Cardiac muscle cell (in vitro differentiated cells and primary cell): Measurements from ENCODE around the gene PEMT. TPM values are rescaled to one million over a fixed set of nuclear protein-coding genes. Genes with fewer than 3 reads are reported as not detected.

Experiments used
- DNase-seq, 2 donors: peaks; one replicate each; pipeline versions ENCODE4 v3.0.0 to v3.0.0-alpha.2; 2010 to 2017; ENCODE audit warnings: low read depth in 1 of 2, low spot score in 1 of 2
- H3K27ac ChIP-seq: fragments of 200-600 bp; sonication (generic); 2 replicates; pipeline ENCODE4 v1.5.1; 2016
- H3K27me3 ChIP-seq: fragments of 200-600 bp; sonication (generic); 2 replicates; pipeline ENCODE4 v1.6.0; 2016; ENCODE audit warnings: control low read depth
- H3K36me3 ChIP-seq: fragments of 200-600 bp; sonication (generic); 2 replicates; pipeline ENCODE4 v1.5.1; 2016; ENCODE audit warnings: control low read depth
- H3K4me1 ChIP-seq: fragments of 200-600 bp; sonication (generic); 2 replicates; pipeline ENCODE4 v1.8.1; 2017; ENCODE audit warnings: low read depth, mild to moderate bottlenecking, mixed run types
- H3K4me3 ChIP-seq: fragments of 200-600 bp; sonication (generic); 2 replicates; pipeline ENCODE4 v1.5.1; 2016; ENCODE audit warnings: mild to moderate bottlenecking
- H3K9me3 ChIP-seq: fragments of 200-600 bp; sonication (generic); 2 replicates; pipeline ENCODE4 v1.5.1; 2017; ENCODE audit warnings: low read depth, mild to moderate bottlenecking, control low read depth
- CTCF ChIP-seq: IDR thresholded peaks from 2 replicates; pipeline ENCODE4 v1.5.1; 2012; ENCODE audit warnings: low read depth, mild to moderate bottlenecking, low read length
- polyA plus RNA-seq: library from polyadenylated mRNA; unstranded; fragments of >200 nt; fragmentation: Nextera tagmentation; extraction: Ambion mirVana; gene quantifications from 2 replicates; pipeline ENCODE4 v1.2.1, GENCODE V29; 2016
- total RNA-seq: library from RNA; depleted of rRNA; stranded (reverse); fragments of >200 nt; gene quantifications from 2 replicates; pipeline ENCODE4 v1.2.3, GENCODE V29; 2016

PEMT gene
- total and polyA plus RNA-seq, 2 experiments from 2014 or later, result 126 to 135 TPM

DNA sequence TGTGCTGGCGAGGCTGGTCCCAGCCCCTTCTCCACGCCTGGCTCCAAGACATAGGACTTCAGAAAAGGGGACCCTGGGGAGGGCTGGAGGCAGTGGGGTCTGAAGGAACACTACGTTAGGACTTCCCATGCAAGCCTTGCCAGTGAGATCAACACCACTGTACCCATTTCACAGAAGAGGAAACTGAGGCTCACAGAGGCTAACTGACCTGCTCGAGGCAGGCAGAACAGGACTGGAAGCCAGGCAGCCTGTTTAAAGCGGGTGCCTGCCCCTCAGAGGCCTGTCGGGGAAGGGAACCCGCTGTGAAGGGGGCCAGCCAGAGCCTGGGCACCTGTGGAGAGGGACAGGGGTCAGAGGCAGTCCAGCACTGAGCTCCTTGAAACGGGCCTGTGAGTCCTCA lies 32.3 kb downstream of the PEMT start:
- H3K4me1 ChIP-seq, result peaks cover 1% of the 10 kb centered on the region
- H3K36me3 ChIP-seq, result no peaks in the 10 kb centered on the region
- no peaks in the 10 kb centered on the region for H3K9me3 ChIP-seq
- no peak overlapping the region for H3K27ac ChIP-seq
- TF ChIP-seq CTCF, result no peak
- no peak overlapping the region for H3K4me3 ChIP-seq
- H3K27me3 ChIP-seq, result no peaks in the 10 kb centered on the region
- DNase-seq, result no peak

DNA sequence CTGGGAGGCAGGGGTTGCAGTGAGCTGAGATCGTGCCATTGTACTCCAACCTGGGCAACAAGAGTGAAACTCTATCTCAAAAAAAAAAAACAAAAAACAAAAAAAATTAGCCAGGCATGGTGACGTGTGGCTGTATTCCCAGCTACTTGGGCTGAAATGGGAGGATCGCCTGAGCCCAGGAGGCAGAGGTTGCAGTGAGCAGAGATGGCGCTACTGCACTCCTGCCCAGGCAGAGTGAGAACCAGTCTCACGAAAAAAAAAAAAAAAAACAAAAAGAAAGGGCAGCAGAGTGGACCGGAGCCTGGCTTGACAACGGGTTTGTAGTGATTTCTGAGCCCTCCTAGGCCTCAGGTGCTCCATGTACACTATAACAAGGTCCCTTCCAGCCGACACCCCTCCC lies 33.1 kb downstream of the PEMT start:
- no peak for TF ChIP-seq CTCF
- Histone ChIP-seq H3K4me3 (no peak overlapping the region), H3K36me3 (no peaks in the 10 kb centered on the region), H3K9me3 (no peaks in the 10 kb centered on the region), H3K27me3 (no peaks in the 10 kb centered on the region), H3K4me1 (peaks cover 8% of the 10 kb centered on the region), H3K27ac (no peak overlapping the region)
- DNase-seq, result no peak

GRCh38 chr17:17557796-17558195 lies 33.7 kb downstream of the PEMT start:
- H3K4me1 ChIP-seq, result peaks cover 14% of the 10 kb centered on the region
- H3K36me3 ChIP-seq, result no peaks in the 10 kb centered on the region
- no peak overlapping the region for H3K27ac ChIP-seq
- no peak overlapping the region for H3K4me3 ChIP-seq
- no peaks in the 10 kb centered on the region for H3K27me3 ChIP-seq
- TF ChIP-seq CTCF, result no peak
- no peaks in the 10 kb centered on the region for H3K9me3 ChIP-seq
- no peak for DNase-seq

GRCh38 chr17:17556671-17557070 lies 34.8 kb downstream of the PEMT start:
- TF ChIP-seq CTCF, result no peak
- DNase-seq, result no peak
- no peaks in the 10 kb centered on the region for H3K9me3 ChIP-seq
- H3K4me1 ChIP-seq, result peaks cover 25% of the 10 kb centered on the region
- H3K27ac ChIP-seq, result peak overlapping the region; percentile 54
- no peaks in the 10 kb centered on the region for H3K36me3 ChIP-seq
- H3K4me3 ChIP-seq, result no peak overlapping the region
- H3K27me3 ChIP-seq, result no peaks in the 10 kb centered on the region

GRCh38 chr17:17555906-17556305 lies 35.6 kb downstream of the PEMT start:
- Histone ChIP-seq H3K4me1 (peaks cover 30% of the 10 kb centered on the region), H3K9me3 (no peaks in the 10 kb centered on the region), H3K4me3 (no peak overlapping the region), H3K27me3 (no peaks in the 10 kb centered on the region), H3K27ac (no peak overlapping the region), H3K36me3 (no peaks in the 10 kb centered on the region)
- no peak for DNase-seq
- TF ChIP-seq CTCF, result no peak

DNA sequence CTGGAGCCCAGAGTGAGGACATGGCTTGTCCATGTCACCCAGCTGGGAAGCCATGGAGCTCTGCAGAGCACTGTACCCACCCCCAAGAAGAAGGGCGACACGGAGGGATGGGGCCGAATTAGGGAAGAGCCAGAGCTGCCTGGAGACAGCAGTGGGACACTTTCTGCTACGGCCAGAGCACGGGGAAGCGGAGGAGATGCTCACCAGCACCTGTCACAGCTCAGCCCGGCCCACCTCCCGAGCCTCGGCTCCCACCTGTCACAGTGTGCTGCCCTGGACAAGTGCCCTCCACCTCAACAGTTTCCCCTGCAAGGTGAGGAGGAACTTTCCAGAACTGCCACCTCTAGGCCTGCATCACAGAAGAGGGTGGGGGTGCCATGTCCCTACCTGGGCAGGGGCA lies 36.4 kb downstream of the PEMT start:
- no peaks in the 10 kb centered on the region for H3K9me3 ChIP-seq
- no peak for DNase-seq
- TF ChIP-seq CTCF, result no peak
- H3K4me3 ChIP-seq, result no peak overlapping the region
- no peaks in the 10 kb centered on the region for H3K27me3 ChIP-seq
- no peaks in the 10 kb centered on the region for H3K36me3 ChIP-seq
- H3K27ac ChIP-seq, result no peak overlapping the region
- H3K4me1 ChIP-seq, result peaks cover 37% of the 10 kb centered on the region
